Midbrain (tissue), 1 donor: ENCODE results near the gene PEAK1.
"Not testable (repeated sequence)": the region's sequence is repeated elsewhere in the genome, so short reads cannot be mapped to it uniquely, and the experiment has no call there.

Experiments
- DNase-seq: peaks from one replicate; lab custom pipeline; 2025; lab: John Stamatoyannopoulos, UW

Gene PEAK1

GRCh38 chr15:77221708-77222107 is 198.2 kb downstream of the PEAK1 start:
- no peak for DNase-seq

GRCh38 chr15:77221174-77221573 is 198.7 kb downstream of the PEAK1 start:
- no peak for DNase-seq

GRCh38 chr15:77219841-77220240 is 200.1 kb downstream of the PEAK1 start:
- no peak for DNase-seq

- no peak for DNase-seq
Observed at GRCh38 chr15:77209221-77209620, 210.7 kb downstream of the PEAK1 start.

- DNase-seq, result no peak
Observed at GRCh38 chr15:77208241-77208640, 211.7 kb downstream of the PEAK1 start.

GRCh38 chr15:77201665-77202064 is 218.2 kb downstream of the PEAK1 start:
- no peak for DNase-seq

- no peak for DNase-seq
Observed at GRCh38 chr15:77196381-77196780, 223.5 kb downstream of the PEAK1 start.

- DNase-seq, result no peak
Observed at GRCh38 chr15:77195586-77195985, 224.3 kb downstream of the PEAK1 start.

GRCh38 chr15:77192451-77192850 is 227.5 kb downstream of the PEAK1 start:
- DNase-seq, result no peak

GRCh38 chr15:77191230-77191834 is 228.6 kb downstream of the PEAK1 start:
- no peak for DNase-seq

GRCh38 chr15:77187751-77188464 is 232.0 kb downstream of the PEAK1 start:
- DNase-seq, result peak; percentile 29

- peak; percentile 45 for DNase-seq
Observed at GRCh38 chr15:77186594-77187011, 233.3 kb downstream of the PEAK1 start.

- DNase-seq, result no peak
Observed at GRCh38 chr15:77185242-77185785, 234.6 kb downstream of the PEAK1 start.

GRCh38 chr15:77184352-77184751 is 235.6 kb downstream of the PEAK1 start:
- not testable (repeated sequence) for DNase-seq

GRCh38 chr15:77183066-77183465 is 236.8 kb downstream of the PEAK1 start:
- DNase-seq, result no peak

GRCh38 chr15:77181305-77182074 is 238.4 kb downstream of the PEAK1 start:
- DNase-seq, result no peak

GRCh38 chr15:77180757-77181156 is 239.1 kb downstream of the PEAK1 start:
- DNase-seq, result no peak

- no peak for DNase-seq
Observed at GRCh38 chr15:77180270-77180669, 239.6 kb downstream of the PEAK1 start.

- no peak for DNase-seq
Observed at GRCh38 chr15:77179541-77179998, 240.3 kb downstream of the PEAK1 start.

- no peak for DNase-seq
Observed at GRCh38 chr15:77178411-77178810, 241.5 kb downstream of the PEAK1 start.

GRCh38 chr15:77176148-77176547 is 243.8 kb downstream of the PEAK1 start:
- DNase-seq, result not testable (repeated sequence)

GRCh38 chr15:77173487-77173886 is 246.4 kb downstream of the PEAK1 start:
- no peak for DNase-seq
